Measurements from ENCODE around the gene LAMTOR1. TPM values are rescaled to one million over a fixed set of nuclear protein-coding genes. Genes with fewer than 3 reads are reported as not detected.
A peak's percentile ranks its signal among the peaks of the same experiment; 100 is the strongest.

LAMTOR1 gene
- total RNA-seq, 1 experiment from 2014 or later = 101 TPM

GRCh38 chr11:72091292-72091691, 11.8 kb downstream of the LAMTOR1 start:
- peak; percentile 81 for DNase-seq (ENCODE audit: low spot score)
- POLR2A ChIA-PET (ENCODE audit: low non-redundant PET) = no interaction called here
- TF ChIP-seq EZH2 (IDR thresholded peaks at IDR 0.05; ENCODE audit: borderline replicate concordance, low read depth, low read length, poor library complexity, severe bottlenecking) (no peak), CTCF (conservative IDR thresholded peaks at IDR 0.05; ENCODE audit: low read depth, low read length) (peak; percentile 91)
- H3K27me3 ChIP-seq (replicated peaks; ENCODE audit: insufficient read depth, low read depth, low read length, poor library complexity) = no peaks in the 10 kb centered on the region
- CTCF ChIA-PET = interaction anchor here (1.1 to 3.7 kb wide), 3 partner anchors 51 to 340 kb away, joined by 3 to 59 read pairs (median 5); no protein-coding TSS in a partner anchor
- H3K36me3 ChIP-seq (ENCODE audit: insufficient read depth, low read length, poor library complexity, severe bottlenecking) = peaks cover 3% of the 10 kb centered on the region
- no peaks in the 10 kb centered on the region for H3K4me1 ChIP-seq (ENCODE audit: insufficient read depth, low read length, poor library complexity, severe bottlenecking)
- no TSS peak for BruUV-seq (replicated peaks)
- H3K4me3 ChIP-seq (ENCODE audit: low read depth, low read length, poor library complexity, severe bottlenecking) = no peak overlapping the region
- intact Hi-C loops (cut with micrococcal nuclease; ENCODE audit: unreplicated experiment) = loop anchor here (1.0 to 2.0 kb wide), 2 partner anchors 66 to 114 kb away; no protein-coding TSS in a partner anchor
- H3K9me3 ChIP-seq (ENCODE audit: low read depth, low read length, poor library complexity, severe bottlenecking) = no peaks in the 10 kb centered on the region
- H3K27ac ChIP-seq (ENCODE audit: low read depth, low read length, poor library complexity, severe bottlenecking) = no peak overlapping the region

GRCh38 chr11:72088076-72088808, 14.9 kb downstream of the LAMTOR1 start:
- Histone ChIP-seq H3K4me1 (ENCODE audit: insufficient read depth, low read length, poor library complexity, severe bottlenecking) (no peaks in the 10 kb centered on the region), H3K27ac (ENCODE audit: low read depth, low read length, poor library complexity, severe bottlenecking) (no peak overlapping the region), H3K27me3 (replicated peaks; ENCODE audit: insufficient read depth, low read depth, low read length, poor library complexity) (no peaks in the 10 kb centered on the region), H3K4me3 (ENCODE audit: low read depth, low read length, poor library complexity, severe bottlenecking) (no peak overlapping the region), H3K36me3 (ENCODE audit: insufficient read depth, low read length, poor library complexity, severe bottlenecking) (no peaks in the 10 kb centered on the region), H3K9me3 (ENCODE audit: low read depth, low read length, poor library complexity, severe bottlenecking) (no peaks in the 10 kb centered on the region)
- ChIA-PET POLR2A (ENCODE audit: low non-redundant PET) (no interaction called here), CTCF (interaction anchor here (1.7 kb wide), 1 partner anchor 63 kb away, joined by 5 read pairs; no protein-coding TSS in a partner anchor)
- TF ChIP-seq EZH2 (IDR thresholded peaks at IDR 0.05; ENCODE audit: borderline replicate concordance, low read depth, low read length, poor library complexity, severe bottlenecking) (no peak), CTCF (conservative IDR thresholded peaks at IDR 0.05; ENCODE audit: low read depth, low read length) (no peak)
- no peak for DNase-seq (ENCODE audit: low spot score)
- intact Hi-C loops (cut with micrococcal nuclease; ENCODE audit: unreplicated experiment) = no loop called here
- BruUV-seq (replicated peaks) = no TSS peak

GRCh38 chr11:72085621-72086351, 17.3 kb downstream of the LAMTOR1 start:
- DNase-seq (ENCODE audit: low spot score) = no peak
- no peaks in the 10 kb centered on the region for H3K27me3 ChIP-seq (replicated peaks; ENCODE audit: insufficient read depth, low read depth, low read length, poor library complexity)
- H3K27ac ChIP-seq (ENCODE audit: low read depth, low read length, poor library complexity, severe bottlenecking) = no peak overlapping the region
- TF ChIP-seq EZH2 (IDR thresholded peaks at IDR 0.05; ENCODE audit: borderline replicate concordance, low read depth, low read length, poor library complexity, severe bottlenecking) = no peak
- no peak for TF ChIP-seq CTCF (conservative IDR thresholded peaks at IDR 0.05; ENCODE audit: low read depth, low read length)
- ChIA-PET CTCF (no interaction called here), POLR2A (ENCODE audit: low non-redundant PET) (no interaction called here)
- BruUV-seq (replicated peaks) = no TSS peak
- no peaks in the 10 kb centered on the region for H3K9me3 ChIP-seq (ENCODE audit: low read depth, low read length, poor library complexity, severe bottlenecking)
- no peaks in the 10 kb centered on the region for H3K36me3 ChIP-seq (ENCODE audit: insufficient read depth, low read length, poor library complexity, severe bottlenecking)
- H3K4me3 ChIP-seq (ENCODE audit: low read depth, low read length, poor library complexity, severe bottlenecking) = no peak overlapping the region
- intact Hi-C loops (cut with micrococcal nuclease; ENCODE audit: unreplicated experiment) = no loop called here
- H3K4me1 ChIP-seq (ENCODE audit: insufficient read depth, low read length, poor library complexity, severe bottlenecking) = peaks cover 7% of the 10 kb centered on the region
